Measurements from ENCODE around the gene ST8SIA5.

GRCh38 chr18:46623541-46623940 is 133.3 kb downstream of the ST8SIA5 start:
- TF ChIP-seq CTCF (IDR thresholded peaks at IDR 0.05; ENCODE audit: poor library complexity, severe bottlenecking), result no peak
- no peak for TF ChIP-seq POLR2AphosphoS5 (IDR thresholded peaks at IDR 0.05)
- no peak for TF ChIP-seq MXI1 (conservative IDR thresholded peaks at IDR 0.05; ENCODE audit: poor library complexity, severe bottlenecking)
- TF ChIP-seq RAD21 (conservative IDR thresholded peaks at IDR 0.05), result no peak
- TF ChIP-seq EP300 (conservative IDR thresholded peaks at IDR 0.05; ENCODE audit: poor library complexity, severe bottlenecking), result no peak
- no peak for TF ChIP-seq REST (IDR thresholded peaks at IDR 0.05; ENCODE audit: borderline replicate concordance)

Data from neural cell (in vitro differentiated cells).